Endothelial cell of umbilical vein (primary cell): Measurements from ENCODE around the gene CTBP2. TPM values are rescaled to one million over a fixed set of nuclear protein-coding genes. Genes with fewer than 3 reads are reported as not detected.

Experiments
- BruUV-seq: library from RNA; stranded (reverse); fragments of 400-500 nt; replicated peaks from 2 replicates; lab custom pipeline; 2021; lab: Mats Ljungman, UMichigan
- CTCF ChIA-PET: fragments of 300-600, 350-600 bp; sonication (Branson Sonifier 250); formaldehyde crosslinking; loops from one replicate; lab custom pipeline; 2021; ENCODE audit warnings: antibody characterized with exemption, inconsistent platforms; lab: Charles Lee
- POLR2A ChIA-PET: fragments of 300-600, 350-600 bp; sonication (Branson Sonifier 250); formaldehyde crosslinking; loops from one replicate; lab custom pipeline; 2021; ENCODE audit warnings: antibody characterized with exemption, inconsistent platforms; lab: Charles Lee
- DNase-seq: peaks from one replicate; pipeline ENCODE4 v3.0.0-alpha.2; 2011; ENCODE audit warnings: low read depth, low spot score
- FAIRE-seq: peaks from 2 replicates; lab custom pipeline; 2011; peaks lifted over from hg19 to GRCh38; lab: Jason Lieb, UNC
- H2AFZ ChIP-seq: 2 replicates; pipeline ENCODE4 v1.6.0; 2012; ENCODE audit warnings: low read depth, low read length, control low read depth, inconsistent platforms
- H3K27ac ChIP-seq: 2 replicates; pipeline ENCODE4 v1.5.1; 2011; ENCODE audit warnings: low read depth, mild to moderate bottlenecking, control low read depth, low read length, moderate library complexity; ENCODE audit not compliant: insufficient read depth
- H3K27me3 ChIP-seq, 2 experiments: 2 replicates each; pipeline versions ENCODE4 v1.6.0 to v1.6.1; 2011; ENCODE audit warnings: low read length in 2 of 2, mixed read lengths in 1 of 2; ENCODE audit not compliant: control insufficient read depth in 2 of 2, insufficient read depth in 2 of 2
- H3K36me3 ChIP-seq, 2 experiments: 2 replicates in 1 of 2; 3 replicates in 1 of 2; pipeline ENCODE4 v1.5.1; 2011; ENCODE audit warnings: low read length in 2 of 2, mild to moderate bottlenecking in 1 of 2, moderate library complexity in 1 of 2; ENCODE audit not compliant: control insufficient read depth in 2 of 2, insufficient read depth in 2 of 2; ENCODE audit errors: extremely low read depth in 1 of 2
- H3K4me1 ChIP-seq: 3 replicates; pipeline ENCODE4 v1.5.1; 2011; ENCODE audit warnings: mild to moderate bottlenecking, low read length; ENCODE audit not compliant: control insufficient read depth, insufficient read depth; ENCODE audit errors: extremely low read depth
- H3K4me2 ChIP-seq: 2 replicates; pipeline ENCODE4 v1.6.1; 2011; ENCODE audit warnings: low read length, control low read depth, mixed read lengths; ENCODE audit not compliant: insufficient read depth
- H3K4me3 ChIP-seq, 3 experiments: fragments of 200-600 bp in 1 of 3; sonication (generic), shearing (Covaris generic) in 1 of 3; replicated peaks in 1 of 3; 2 replicates each; pipeline ENCODE4 v1.5.1; 2011 to 2016; ENCODE audit warnings: control low read depth in 3 of 3, low read length in 3 of 3, mild to moderate bottlenecking in 2 of 3, inconsistent platforms in 1 of 3, low read depth in 1 of 3, moderate library complexity in 1 of 3; ENCODE audit not compliant: insufficient read depth in 1 of 3
- H3K79me2 ChIP-seq: 2 replicates; pipeline ENCODE4 v1.6.0; 2012; ENCODE audit warnings: low read length, inconsistent platforms; ENCODE audit not compliant: control insufficient read depth, insufficient read depth
- H3K9ac ChIP-seq: replicated peaks from 2 replicates; pipeline ENCODE3; 2011; ENCODE audit warnings: low read length, control low read depth; ENCODE audit not compliant: insufficient read depth; ENCODE audit errors: extremely low read depth
- H3K9me1 ChIP-seq: replicated peaks from 3 replicates; pipeline ENCODE4 v1.6.0; 2011; ENCODE audit warnings: mild to moderate bottlenecking, low read length; ENCODE audit not compliant: control insufficient read depth, insufficient read depth; ENCODE audit errors: extremely low read depth
- H3K9me3 ChIP-seq: replicated peaks from 2 replicates; pipeline ENCODE4 v1.5.1; 2012; ENCODE audit warnings: low read length, inconsistent platforms; ENCODE audit not compliant: control insufficient read depth, insufficient read depth
- H4K20me1 ChIP-seq: replicated peaks from 2 replicates; pipeline ENCODE3; 2011; ENCODE audit warnings: mild to moderate bottlenecking, low read length; ENCODE audit not compliant: control insufficient read depth, insufficient read depth; ENCODE audit errors: extremely low read depth
- EZH2 ChIP-seq: IDR thresholded peaks from 2 replicates; pipeline ENCODE4 v1.6.1; 2012; ENCODE audit warnings: borderline replicate concordance, low read depth, mild to moderate bottlenecking, moderate library complexity, low read length, inconsistent platforms; ENCODE audit not compliant: severe bottlenecking
- FOS ChIP-seq: IDR thresholded peaks from 2 replicates; pipeline ENCODE4 v1.6.1; 2011; ENCODE audit warnings: mild to moderate bottlenecking, low read length, moderate library complexity, borderline replicate concordance; ENCODE audit not compliant: insufficient read depth
- GATA2 ChIP-seq: IDR thresholded peaks from 2 replicates; pipeline ENCODE4 v1.7.0; 2011; ENCODE audit warnings: low read depth, mild to moderate bottlenecking, moderate library complexity, mixed read lengths, low read length; ENCODE audit not compliant: insufficient read length, insufficient read depth
- JUN ChIP-seq: IDR thresholded peaks from 2 replicates; pipeline ENCODE4 v1.6.1; 2011; ENCODE audit warnings: borderline replicate concordance, low read depth; ENCODE audit not compliant: insufficient read length, insufficient read depth
- MYC ChIP-seq: IDR thresholded peaks from one replicate; pipeline ENCODE4 v1.6.1; 2011; ENCODE audit warnings: mild to moderate bottlenecking, low read depth, low read length
- POLR2A ChIP-seq: IDR thresholded peaks from 2 replicates; pipeline ENCODE4 v1.6.1; 2012; ENCODE audit warnings: low read depth, mild to moderate bottlenecking, control low read depth, low read length
- POLR2AphosphoS5 ChIP-seq: IDR thresholded peaks from 2 replicates; pipeline ENCODE4 v1.6.1; 2012; ENCODE audit warnings: low read depth, mild to moderate bottlenecking, control low read depth, low read length, moderate library complexity; ENCODE audit not compliant: insufficient read depth
- dilution Hi-C: fragments of 300-500 bp; cut with MboI; formaldehyde crosslinking; loops from one replicate; pipeline ENCODE4 v1.15.0; 2019; ENCODE audit warnings: low sequenced_read_pairs; ENCODE audit not compliant: extremely low pct_ligation_motif_present
- intact Hi-C: fragments of 100-400 bp; cut with micrococcal nuclease; formaldehyde crosslinking; loops from one replicate; pipeline ENCODE4 v1.10.0; 2022
- polyA plus RNA-seq, 4 experiments: library from polyadenylated mRNA; depleted of rRNA in 3 of 4; stranded (reverse) in 3 of 4; unstranded in 1 of 4; fragments of >200 nt; gene quantifications; 2 replicates each; pipeline versions ENCODE4 v1.2.1 to v1.2.3, GENCODE V29; 2011 to 2012; ENCODE audit warnings: missing spikeins in 1 of 4
- total RNA-seq: library from RNA; stranded (reverse); gene quantifications from 2 replicates; pipeline ENCODE4 v1.2.3, GENCODE V29; 2021
- TF ChIP-seq, protein P1 (sequence below), 2 donors: IDR thresholded peaks; 1 replicate in 1 of 2; 2 replicates in 1 of 2; pipeline ENCODE4 v1.5.1; 2011; ENCODE audit warnings: low read length in 2 of 2, mild to moderate bottlenecking in 2 of 2, moderate library complexity in 2 of 2, control low read depth in 1 of 2, inconsistent platforms in 1 of 2, low read depth in 1 of 2; ENCODE audit not compliant: insufficient read depth in 1 of 2; ENCODE audit errors: extremely low read depth in 1 of 2
- TF ChIP-seq, protein P2 (sequence below): IDR thresholded peaks from 2 replicates; pipeline ENCODE4 v1.6.1; 2011; ENCODE audit not compliant: insufficient read depth, insufficient read length

The CTBP2 gene
- total and polyA plus RNA-seq, 2 donors (not counting 3 experiments of a cell fraction or from before 2014, with no cell fraction given): 118 to 128 TPM

DNA sequence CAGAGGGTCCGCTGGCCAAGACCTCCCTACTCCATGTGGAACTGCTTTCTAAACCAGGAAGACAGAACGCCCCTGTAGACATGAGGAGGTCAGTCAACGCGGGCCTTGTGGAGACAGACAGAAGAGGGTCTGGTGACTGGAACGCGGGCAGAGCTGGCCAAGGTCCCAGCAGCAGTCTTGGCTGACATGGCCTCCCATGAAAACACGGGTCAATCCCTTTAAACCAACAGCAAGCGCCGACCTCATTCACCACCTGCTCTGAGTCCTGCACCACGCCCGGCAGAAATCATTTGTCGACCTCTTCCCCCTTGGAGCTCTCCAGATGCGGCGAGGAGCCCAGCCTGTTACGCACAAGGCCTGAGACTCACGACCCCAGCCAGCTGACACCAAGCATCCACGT is 140.0 kb downstream of the CTBP2 start:
- Histone ChIP-seq H3K27me3 (no peaks in the 10 kb centered on the region), H4K20me1 (no peaks in the 10 kb centered on the region), H3K9me3 (no peaks in the 10 kb centered on the region), H3K4me3 (no peak overlapping the region), H3K36me3 (peaks cover 3 to 39% of the 10 kb centered on the region in 2 experiments), H3K4me2 (no peak overlapping the region), H3K9ac (no peak overlapping the region), H3K9me1 (no peaks in the 10 kb centered on the region), H2AFZ (no peak overlapping the region), H3K4me1 (peaks cover 8% of the 10 kb centered on the region), H3K79me2 (peaks cover 77% of the 10 kb centered on the region), H3K27ac (no peak overlapping the region)
- no TSS peak for BruUV-seq
- CTCF ChIA-PET: interaction anchor here (1.3 to 1.5 kb wide), 2 partner anchors 28 to 41 kb away, joined by 4 read pairs; no protein-coding TSS in a partner anchor
- no peak for DNase-seq
- TF ChIP-seq, protein P1, sequence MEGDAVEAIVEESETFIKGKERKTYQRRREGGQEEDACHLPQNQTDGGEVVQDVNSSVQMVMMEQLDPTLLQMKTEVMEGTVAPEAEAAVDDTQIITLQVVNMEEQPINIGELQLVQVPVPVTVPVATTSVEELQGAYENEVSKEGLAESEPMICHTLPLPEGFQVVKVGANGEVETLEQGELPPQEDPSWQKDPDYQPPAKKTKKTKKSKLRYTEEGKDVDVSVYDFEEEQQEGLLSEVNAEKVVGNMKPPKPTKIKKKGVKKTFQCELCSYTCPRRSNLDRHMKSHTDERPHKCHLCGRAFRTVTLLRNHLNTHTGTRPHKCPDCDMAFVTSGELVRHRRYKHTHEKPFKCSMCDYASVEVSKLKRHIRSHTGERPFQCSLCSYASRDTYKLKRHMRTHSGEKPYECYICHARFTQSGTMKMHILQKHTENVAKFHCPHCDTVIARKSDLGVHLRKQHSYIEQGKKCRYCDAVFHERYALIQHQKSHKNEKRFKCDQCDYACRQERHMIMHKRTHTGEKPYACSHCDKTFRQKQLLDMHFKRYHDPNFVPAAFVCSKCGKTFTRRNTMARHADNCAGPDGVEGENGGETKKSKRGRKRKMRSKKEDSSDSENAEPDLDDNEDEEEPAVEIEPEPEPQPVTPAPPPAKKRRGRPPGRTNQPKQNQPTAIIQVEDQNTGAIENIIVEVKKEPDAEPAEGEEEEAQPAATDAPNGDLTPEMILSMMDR (IDR thresholded peaks at IDR 0.05; ENCODE audit: extremely low read depth in 1 of 2, insufficient read depth in 1 of 2, low read depth in 1 of 2, low read length in 2 of 2): no peak
- TF ChIP-seq JUN: no peak
- POLR2A ChIA-PET: no interaction called here
- FAIRE-seq: no peak
- dilution Hi-C loops (no loop called here), intact Hi-C loops (no loop called here)

DNA sequence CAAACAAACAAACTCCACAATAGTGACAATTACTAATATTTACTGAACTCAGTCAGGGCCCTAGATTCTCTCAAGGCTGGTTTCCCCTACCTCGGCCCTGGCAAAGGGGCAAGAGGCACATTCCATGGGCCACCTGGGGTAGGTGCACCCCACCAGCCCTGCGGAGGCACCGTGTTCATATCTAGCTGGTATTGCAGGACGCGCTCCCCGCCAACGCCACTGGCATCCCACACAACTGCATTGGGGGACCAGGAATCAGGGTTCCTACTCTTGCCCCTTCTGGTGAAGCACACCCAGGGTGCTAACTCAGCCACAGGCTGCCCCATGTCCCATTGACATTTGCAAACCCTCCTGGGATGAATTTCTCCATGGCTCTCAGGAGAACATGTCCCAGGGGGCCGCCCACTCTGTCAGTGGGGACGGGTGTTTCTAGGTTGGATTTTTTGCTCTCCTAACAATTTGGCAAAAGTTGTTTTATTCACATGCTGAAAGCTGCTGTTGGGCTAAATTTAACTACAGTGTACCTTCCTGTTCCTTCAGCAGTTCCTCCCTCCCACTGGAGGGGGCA is 141.7 kb downstream of the CTBP2 start:
- Histone ChIP-seq H4K20me1 (no peaks in the 10 kb centered on the region), H3K9me1 (no peaks in the 10 kb centered on the region), H3K4me1 (no peaks in the 10 kb centered on the region), H2AFZ (no peak overlapping the region), H3K27ac (no peak overlapping the region), H3K27me3 (no peaks in the 10 kb centered on the region), H3K4me2 (no peak overlapping the region), H3K79me2 (peaks cover 81% of the 10 kb centered on the region), H3K9ac (no peak overlapping the region), H3K4me3 (no peak overlapping the region), H3K9me3 (no peaks in the 10 kb centered on the region), H3K36me3 (peaks cover 3 to 44% of the 10 kb centered on the region in 2 experiments)
- ChIA-PET POLR2A (no interaction called here), CTCF (interaction anchor here (0.9 to 1.5 kb wide), 3 partner anchors 9 to 26 kb away, joined by 3 to 4 read pairs (median 4); no protein-coding TSS in a partner anchor)
- dilution Hi-C loops: no loop called here
- no peak for DNase-seq
- FAIRE-seq: no peak
- no TSS peak for BruUV-seq
- TF ChIP-seq, protein P2, sequence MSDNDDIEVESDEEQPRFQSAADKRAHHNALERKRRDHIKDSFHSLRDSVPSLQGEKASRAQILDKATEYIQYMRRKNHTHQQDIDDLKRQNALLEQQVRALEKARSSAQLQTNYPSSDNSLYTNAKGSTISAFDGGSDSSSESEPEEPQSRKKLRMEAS: no peak
- TF ChIP-seq POLR2AphosphoS5 (no peak), FOS (no peak), EZH2 (no peak), MYC (no peak), POLR2A (no peak), GATA2 (no peak), JUN (no peak)
- TF ChIP-seq, protein P1 (IDR thresholded peaks at IDR 0.05; ENCODE audit: extremely low read depth in 1 of 2, insufficient read depth in 1 of 2, low read depth in 1 of 2, low read length in 2 of 2): no peak
- intact Hi-C loops: no loop called here
